ENCODE measurements around the gene ZG16B. TPM values are rescaled to one million over a fixed set of nuclear protein-coding genes. Genes with fewer than 3 reads are reported as not detected.

Gene ZG16B
- total RNA-seq (100 to 1,000 TPM in 1 of 9 donors, 1 to 10 TPM in 3, under 1 TPM in 3, not detected in 2; 0.41 to 119 (median 1.2) TPM), polyA plus RNA-seq (under 1 TPM in 2 of 3 donors, not detected in 1; 0.35 to 0.81 TPM)
- long read RNA-seq, donor 1, transcript ZG16B-201 (4 exons, 831 nt): major isoform, 28 of 45 reads
- long read RNA-seq, donor 1, transcript ZG16B-204 (3 exons, 716 nt): minor isoform, 7 of 45 reads
- long read RNA-seq, donor 1, partial matches to known transcripts: 10 of 45 reads
- long read RNA-seq, donor 1, other reads (novel, unspliced or antisense): 0 of 45 reads
- long read RNA-seq, donor 2, transcript ZG16B-204 (3 exons, 716 nt): minor isoform, 5 of 45 reads
- long read RNA-seq, donor 2, transcript ZG16B-201 (4 exons, 831 nt): major isoform, 38 of 45 reads
- long read RNA-seq, donor 2, partial matches to known transcripts: 0 of 45 reads
- long read RNA-seq, donor 2, other reads (novel, unspliced or antisense): 0 of 45 reads
- long read RNA-seq, donor 3, transcript ZG16B-201 (4 exons, 831 nt): major isoform, 16 of 19 reads
- long read RNA-seq, donor 3, partial matches to known transcripts: 0 of 19 reads
- long read RNA-seq, donor 3, other reads (novel, unspliced or antisense): 0 of 19 reads
- long read RNA-seq, donor 4, partial matches to known transcripts: 0 of 1 reads
- long read RNA-seq, donor 4, other reads (novel, unspliced or antisense): 0 of 1 reads
- long read RNA-seq, donor 5, partial matches to known transcripts: 0 of 2 reads
- long read RNA-seq, donor 5, other reads (novel, unspliced or antisense): 0 of 2 reads
- long read RNA-seq, donor 6: 0 reads
- long read RNA-seq, donor 7, transcript ZG16B-201 (4 exons, 831 nt): major isoform, 7 of 8 reads
- long read RNA-seq, donor 7, partial matches to known transcripts: 0 of 8 reads
- long read RNA-seq, donor 7, other reads (novel, unspliced or antisense): 0 of 8 reads
- long read RNA-seq, donor 8, transcript ZG16B-201 (4 exons, 831 nt): major isoform, 38 of 48 reads
- long read RNA-seq, donor 8, transcript ZG16B-204 (3 exons, 716 nt): minor isoform, 10 of 48 reads
- long read RNA-seq, donor 8, partial matches to known transcripts: 0 of 48 reads
- long read RNA-seq, donor 8, other reads (novel, unspliced or antisense): 0 of 48 reads
- long read RNA-seq, donor 9, transcript ZG16B-201 (4 exons, 831 nt): major isoform, 29 of 31 reads
- long read RNA-seq, donor 9, partial matches to known transcripts: 0 of 31 reads
- long read RNA-seq, donor 9, other reads (novel, unspliced or antisense): 0 of 31 reads
- long read RNA-seq, donor 10, transcript ZG16B-201 (4 exons, 831 nt): major isoform, 14 of 16 reads
- long read RNA-seq, donor 10, partial matches to known transcripts: 0 of 16 reads
- long read RNA-seq, donor 10, other reads (novel, unspliced or antisense): 0 of 16 reads

GRCh38 chr16:2829501-2830354 lies at the start of gene ZG16B:
TSS of gene ZG16B (plus strand) at chr16:2830303. CDS start at chr16:2830442, 139 bp downstream.
- Histone ChIP-seq H3K27ac (no peak within 1 kb of the TSS), H3K27me3 (peaks cover 15% of the 10 kb centered on the region), H3K9me3 (replicated peaks in 1 of 3) (no peaks in the 10 kb centered on the region), H3K4me3 (no peak within 1 kb of the TSS), H3K36me3 (replicated peaks in 1 of 2) (no peaks in the 10 kb centered on the region), H3K4me1 (replicated peaks in 1 of 2) (no peaks in the 10 kb centered on the region)
- TF ChIP-seq CTCF (IDR thresholded peaks at IDR 0.05) (no peak), POLR2A (IDR thresholded peaks at IDR 0.05) (no peak)
- DNase-seq: no peak
- intact Hi-C loops (cut with DNase I): no loop called here
- WGBS, 4 donors: 40 to 58% (median 48%) methylated on average over 1 to 32 of the region's 32 CpGs

GRCh38 chr16:2782583-2783351 lies 47.3 kb upstream of the ZG16B start:
- 83 to 85% (median 83%) methylated on average over 17 to 20 of the region's 20 CpGs for WGBS, 4 donors
- Histone ChIP-seq H3K4me3 (no peak overlapping the region), H3K27me3 (peaks cover 18% of the 10 kb centered on the region), H3K4me1 (replicated peaks in 1 of 2) (peaks cover 4 to 10% of the 10 kb centered on the region in 2 donors), H3K27ac (no peak overlapping the region), H3K36me3 (replicated peaks in 1 of 2) (no peaks in the 10 kb centered on the region), H3K9me3 (replicated peaks in 1 of 3) (no peaks in the 10 kb centered on the region)
- TF ChIP-seq CTCF (IDR thresholded peaks at IDR 0.05) (no peak), POLR2A (IDR thresholded peaks at IDR 0.05) (no peak)
- no peak for DNase-seq
- intact Hi-C loops (cut with DNase I): no loop called here

GRCh38 chr16:2783581-2784357 lies 46.3 kb upstream of the ZG16B start:
- DNase-seq: no peak

More at GRCh38 chr16:2783581-2784357, 46.3 kb upstream of the ZG16B start:
- H3K27me3 ChIP-seq: peaks cover 22% of the 10 kb centered on the region
- WGBS, 4 donors: 87 to 98% (median 91%) methylated on average over 6 to 15 of the region's 15 CpGs
- peaks cover 0 to 3% of the 10 kb centered on the region in 2 donors for H3K4me1 ChIP-seq (replicated peaks in 1 of 2)
- TF ChIP-seq POLR2A (IDR thresholded peaks at IDR 0.05): no peak
- no peak for TF ChIP-seq CTCF (IDR thresholded peaks at IDR 0.05)
- H3K27ac ChIP-seq: no peak overlapping the region
- no peaks in the 10 kb centered on the region for H3K9me3 ChIP-seq (replicated peaks in 1 of 3)
- H3K36me3 ChIP-seq (replicated peaks in 1 of 2): no peaks in the 10 kb centered on the region
- no peak overlapping the region for H3K4me3 ChIP-seq
- intact Hi-C loops (cut with DNase I): no loop called here
